Measurements from ENCODE around the gene FHIT.

DNA sequence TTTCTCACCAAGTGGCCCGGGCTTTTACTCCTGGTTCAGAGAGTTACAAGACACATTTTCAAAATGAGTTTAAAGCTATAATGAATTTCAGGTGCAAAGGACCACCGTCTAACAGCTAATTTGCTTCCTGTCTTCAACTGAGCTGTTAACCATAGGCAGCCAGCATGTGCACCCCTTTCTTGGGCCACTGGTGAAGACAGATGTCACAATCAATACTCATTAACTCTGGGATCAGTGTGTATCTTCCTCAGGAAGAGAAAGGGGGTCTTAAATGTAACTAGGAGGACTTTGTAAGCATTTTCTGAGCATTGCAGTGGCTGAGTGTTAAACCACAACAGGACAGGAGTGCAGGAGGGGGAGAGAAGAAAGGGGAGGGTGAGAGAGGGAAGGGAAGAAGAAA is 1450.8 kb downstream of the FHIT start:
- TF ChIP-seq POLR2AphosphoS5 (IDR thresholded peaks at IDR 0.05; ENCODE audit: low read length): no peak
- TF ChIP-seq POLR2AphosphoS2 (IDR thresholded peaks at IDR 0.05; ENCODE audit: low read depth, low read length): no peak
